ENCODE data around the gene ASTN2. TPM values are rescaled to one million over a fixed set of nuclear protein-coding genes. Genes with fewer than 3 reads are reported as not detected.

Gene ASTN2
- total and polyA plus RNA-seq, 12 donors, result 1.9 to 11.1 (median 4.0) TPM

DNA sequence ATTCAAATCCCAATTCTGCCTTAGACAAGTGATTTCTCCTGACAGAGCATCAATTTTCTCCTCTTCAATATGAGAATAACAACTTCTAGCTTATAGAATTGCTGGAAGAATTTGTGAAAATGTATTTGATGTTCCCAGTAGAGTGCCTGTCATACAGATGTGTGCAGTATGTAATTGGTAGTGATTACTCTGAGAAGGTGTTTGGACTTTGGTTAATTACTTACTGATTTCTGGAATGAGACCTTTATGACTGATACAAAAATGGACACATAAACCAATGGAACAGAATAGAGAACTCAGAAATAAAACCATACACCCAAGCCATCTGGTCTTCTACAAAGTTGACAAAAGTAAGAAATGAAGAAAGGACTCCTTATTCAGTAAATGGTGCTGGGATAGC lies 829.7 kb downstream of the ASTN2 start:
- Histone ChIP-seq H3K27ac (no peak overlapping the region), H3K36me3 (no peaks in the 10 kb centered on the region), H3K27me3 (no peaks in the 10 kb centered on the region), H3K9me3 (peaks cover 0 to 25% (median 10%) of the 10 kb centered on the region in 11 donors), H3K4me3 (no peak overlapping the region), H3K4me1 (peaks cover 0 to 12% (median 0%) of the 10 kb centered on the region in 9 donors)
- intact Hi-C loops (cut with DNase I), result no loop called here
- ATAC-seq, result no peak
- TF ChIP-seq CTCF (IDR thresholded peaks at IDR 0.05), result no peak
- no peak for DNase-seq

- intact Hi-C loops (cut with DNase I), result no loop called here
- Histone ChIP-seq H3K4me1 (peaks cover 0 to 16% (median 6%) of the 10 kb centered on the region in 9 donors), H3K4me3 (no peak overlapping the region), H3K27me3 (no peaks in the 10 kb centered on the region), H3K36me3 (no peaks in the 10 kb centered on the region), H3K27ac (peak overlapping the region in 6 of 10 donors; percentile 30 to 57 (median 34)), H3K9me3 (no peaks in the 10 kb centered on the region)
- DNase-seq (peak in 1 of 2 donors; percentile 59), ATAC-seq (peak in 6 of 8 donors; percentile 39 to 67 (median 62))
- TF ChIP-seq CTCF (IDR thresholded peaks at IDR 0.05), result no peak
- WGBS, 2 donors, result 7 to 8% methylated on average over 1 of the region's 1 CpG
Observed at GRCh38 chr9:116580853-116581252, 834.0 kb downstream of the ASTN2 start.

GRCh38 chr9:116576386-116576785 lies 838.5 kb downstream of the ASTN2 start:
- Histone ChIP-seq H3K36me3 (no peaks in the 10 kb centered on the region), H3K9me3 (no peaks in the 10 kb centered on the region), H3K27ac (no peak overlapping the region), H3K27me3 (no peaks in the 10 kb centered on the region), H3K4me3 (no peak overlapping the region), H3K4me1 (peaks cover 0 to 49% (median 36%) of the 10 kb centered on the region in 9 donors)
- DNase-seq, result no peak
- WGBS, 2 donors, result 60 to 63% methylated on average over 4 of the region's 4 CpGs
- intact Hi-C loops (cut with DNase I), result loop anchor here in 6 of 10 donors (5.0 to 10.0 kb wide), 6 partner anchors 68 to 982 kb away; partner anchors contain the start of gene PAPPA (in 1 of the 6)
- ATAC-seq, result no peak
- no peak for TF ChIP-seq CTCF (IDR thresholded peaks at IDR 0.05)

- TF ChIP-seq CTCF (IDR thresholded peaks at IDR 0.05), result no peak
- Histone ChIP-seq H3K9me3 (no peaks in the 10 kb centered on the region), H3K27ac (peak overlapping the region in 9 of 10 donors; percentile 34 to 74 (median 58)), H3K4me3 (no peak overlapping the region), H3K36me3 (no peaks in the 10 kb centered on the region), H3K27me3 (no peaks in the 10 kb centered on the region), H3K4me1 (peaks cover 0 to 48% (median 38%) of the 10 kb centered on the region in 9 donors)
- intact Hi-C loops (cut with DNase I), result loop anchor here in 8 of 10 donors (5.0 to 10.0 kb wide), 12 partner anchors 71 to 982 kb away; partner anchors contain the start of gene PAPPA (in 4 of the 8)
- DNase-seq (no peak), ATAC-seq (peak in 3 of 8 donors; percentile 11 to 50 (median 41))
- WGBS, 2 donors, result 38 to 57% methylated on average over 1 of the region's 1 CpG
Observed at GRCh38 chr9:116574027-116574679, 840.7 kb downstream of the ASTN2 start.
